Subcutaneous adipose tissue (tissue), 4 donors: ENCODE measurements around the gene GNPNAT1. TPM values are rescaled to one million over a fixed set of nuclear protein-coding genes. Genes with fewer than 3 reads are reported as not detected.

Source experiments
- CTCF ChIP-seq: fragments of 450-650 bp; IDR thresholded peaks from one replicate; pipeline ENCODE4 v1.5.1; 2016; ENCODE audit warnings: low read depth, mild to moderate bottlenecking, control low read depth, antibody characterized with exemption, moderate library complexity
- total RNA-seq, 4 donors: library from RNA; depleted of rRNA; stranded (reverse); fragments of >200 nt; gene quantifications; one replicate each; pipeline ENCODE4 v1.1.0, GENCODE V29; 2016

Gene GNPNAT1
- 10 to 100 TPM; 12.9 to 28.2 (median 15.9) TPM for total RNA-seq

DNA sequence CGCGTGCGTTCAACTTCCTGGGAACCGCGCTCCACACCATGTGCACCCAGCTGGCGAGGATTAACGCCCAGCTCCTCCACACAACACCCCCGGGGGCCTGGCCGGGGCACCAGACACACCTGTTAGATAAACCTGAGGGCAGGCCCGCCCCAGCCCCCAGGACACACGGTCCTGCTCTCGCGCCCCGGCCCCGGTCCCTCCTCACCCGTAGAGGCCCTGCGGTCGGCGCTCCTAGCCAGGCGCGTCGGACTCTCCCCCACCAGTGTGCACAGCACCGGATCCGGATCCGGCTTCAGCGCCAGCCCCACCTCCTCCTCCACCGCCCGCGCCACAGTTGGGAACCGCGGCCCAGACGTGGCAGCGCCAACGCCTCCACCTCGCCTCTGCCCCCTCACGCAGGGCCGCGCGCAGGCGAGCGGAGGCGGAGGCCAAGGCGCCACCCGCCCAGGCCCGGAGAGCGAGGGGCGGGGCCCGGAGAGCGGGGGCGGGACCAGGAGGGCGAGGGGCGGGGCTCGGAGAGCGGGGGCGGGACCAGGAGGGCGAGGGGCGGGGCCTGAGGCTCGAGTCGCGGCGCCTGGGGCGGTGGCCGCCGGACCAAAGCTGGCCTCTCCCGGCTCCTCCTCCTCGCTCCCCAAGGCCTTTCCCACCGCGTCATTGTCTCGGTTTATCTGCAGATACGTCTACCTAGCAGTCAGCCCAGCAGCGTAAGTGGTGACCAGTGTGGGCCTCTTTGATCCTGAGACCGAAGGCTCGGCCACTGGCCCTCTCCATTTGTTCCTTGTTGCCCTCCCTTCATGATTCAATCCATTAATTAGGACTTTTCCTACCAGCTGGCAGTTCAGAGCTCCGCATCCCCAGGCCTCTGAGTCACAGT is at the start of gene GNPNAT1:
TSS of gene GNPNAT1 (minus strand) at position 385 of the 874 bp plus-strand sequence. CDS start 6,957 bp downstream, outside the sequence.
- no peak for TF ChIP-seq CTCF

GRCh38 chr14:52840877-52841276 is 49.5 kb upstream of the GNPNAT1 start:
- no peak for TF ChIP-seq CTCF

DNA sequence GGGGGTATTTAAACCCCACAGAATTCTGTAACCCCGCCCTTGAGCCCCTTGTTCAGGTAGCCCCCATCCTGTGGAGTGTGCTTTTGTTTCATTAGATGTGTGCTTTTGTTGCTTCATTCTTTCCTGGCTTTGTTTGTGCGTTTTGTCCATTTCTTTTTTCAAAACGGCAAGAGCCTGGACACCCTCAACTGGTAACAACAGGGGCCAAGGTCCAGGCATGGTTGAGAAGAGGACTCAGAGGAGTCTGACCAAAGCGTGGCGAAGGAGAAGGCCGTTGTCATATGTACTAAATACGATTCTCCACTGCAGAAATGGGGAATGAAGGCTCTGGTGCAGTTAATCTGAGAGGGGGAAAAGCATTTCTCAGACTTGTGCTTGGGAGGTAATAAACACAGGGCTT is 46.0 kb upstream of the GNPNAT1 start:
- no peak for TF ChIP-seq CTCF

DNA sequence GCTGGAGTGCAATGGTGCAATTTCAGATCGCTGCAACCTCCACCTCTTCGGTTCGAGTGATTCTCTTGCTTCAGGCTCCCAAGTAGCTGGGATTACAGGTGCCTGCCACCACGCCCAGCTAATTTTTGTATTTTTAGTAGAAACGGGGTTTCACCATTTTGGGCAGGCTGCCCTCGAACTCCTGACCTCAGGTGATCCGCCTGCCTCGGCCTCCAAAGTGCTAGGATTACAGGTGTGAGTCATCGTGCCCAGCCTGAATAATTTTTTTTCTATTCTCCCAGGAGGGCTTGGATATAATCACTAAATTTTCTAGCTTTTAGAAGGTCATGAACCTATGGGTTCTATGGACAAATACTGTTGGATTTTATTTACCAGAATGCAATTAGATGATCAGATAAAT is 44.7 kb upstream of the GNPNAT1 start:
- no peak for TF ChIP-seq CTCF

DNA sequence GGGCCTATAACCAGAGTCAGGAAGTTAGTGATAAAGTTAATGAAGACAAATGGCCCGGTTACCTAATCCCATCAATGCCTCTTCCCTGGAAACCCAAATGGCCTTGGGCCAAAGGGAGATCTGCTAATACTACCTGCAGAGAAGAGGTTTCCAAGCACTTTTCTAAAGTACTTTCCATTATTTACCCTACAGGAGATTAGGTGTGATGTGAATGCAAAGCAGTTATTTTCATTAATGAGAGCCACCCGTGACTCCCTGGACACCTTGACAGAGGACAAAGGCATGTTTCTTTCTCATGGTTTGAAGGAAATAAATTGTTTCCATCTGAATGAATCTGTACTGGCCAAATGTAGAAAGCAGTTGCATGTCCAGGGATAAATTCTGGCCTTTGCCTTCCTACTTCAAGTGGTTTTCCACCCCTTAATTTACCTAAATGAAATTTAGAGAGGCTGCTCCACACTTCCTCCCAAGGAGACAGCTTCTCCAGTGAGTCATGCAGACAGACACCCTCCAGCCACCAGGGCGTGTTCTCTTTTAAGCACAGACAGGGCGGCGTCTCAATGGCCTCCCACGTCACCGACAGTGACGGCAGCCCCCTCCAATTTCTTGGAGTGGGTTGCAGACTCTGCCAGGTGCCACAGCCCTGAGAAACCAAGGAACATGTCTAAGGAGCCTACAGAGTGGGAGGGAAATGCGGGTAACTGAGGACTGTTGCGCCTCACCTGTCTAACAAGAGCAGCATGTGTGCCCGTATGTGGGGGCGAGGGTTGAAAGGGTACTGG is 43.9 kb upstream of the GNPNAT1 start:
- no peak for TF ChIP-seq CTCF

- no peak for TF ChIP-seq CTCF
These were observed 43.0 kb upstream of the GNPNAT1 start for GRCh38 chr14:52834440-52834842.

DNA sequence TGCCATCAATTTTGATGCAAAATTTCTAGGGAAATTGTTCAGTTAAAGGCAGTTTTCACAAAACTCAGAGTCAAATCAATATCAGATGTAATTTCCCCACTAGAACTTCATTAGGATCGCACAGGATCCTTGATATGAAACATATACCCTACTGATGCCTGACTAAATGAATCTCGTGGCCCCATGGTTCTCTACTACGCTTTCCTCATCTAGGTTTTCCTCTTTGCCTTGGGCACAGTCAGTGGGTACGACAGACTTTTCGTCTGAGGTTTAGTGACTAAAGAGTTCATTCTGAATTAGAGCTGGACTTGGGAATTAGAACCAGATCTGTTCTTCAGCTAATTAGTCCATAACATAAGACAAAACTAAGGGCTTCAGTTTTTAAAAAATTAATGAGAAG is 42.5 kb upstream of the GNPNAT1 start:
- no peak for TF ChIP-seq CTCF
